ENCODE data around the gene TMEM235. TPM values are rescaled to one million over a fixed set of nuclear protein-coding genes. Genes with fewer than 3 reads are reported as not detected.

The TMEM235 gene
- total and polyA plus RNA-seq, 9 of the 15 experiments (the other 6 are each of a cell fraction or from before 2014, with no cell fraction given), result not detected

GRCh38 chr17:78186692-78187595 is 44.5 kb upstream of the TMEM235 start, which contains the start of the genes AFMID and TK1 (continued):
- TF ChIP-seq ZBTB11 (CRISPR knock-in tag; IDR thresholded peaks at IDR 0.05), result peak in 1 of 3 experiments; percentile 25; a peak in 1 of 6 replicates
- no peak for TF ChIP-seq XRCC3 (IDR thresholded peaks at IDR 0.05)
- TF ChIP-seq SMAD3 (CRISPR knock-in tag; conservative IDR thresholded peaks at IDR 0.05), result no peak
- TF ChIP-seq SIN3A (IDR thresholded peaks at IDR 0.05; ENCODE audit: borderline replicate concordance in 2 of 2, control insufficient read depth in 1 of 2, low read depth in 2 of 2, low read length in 2 of 2), result peak; percentile 89 to 90
- TF ChIP-seq NFIX (CRISPR knock-in tag; IDR thresholded peaks at IDR 0.05; ENCODE audit: low read depth), result no peak
- TF ChIP-seq, protein P1, sequence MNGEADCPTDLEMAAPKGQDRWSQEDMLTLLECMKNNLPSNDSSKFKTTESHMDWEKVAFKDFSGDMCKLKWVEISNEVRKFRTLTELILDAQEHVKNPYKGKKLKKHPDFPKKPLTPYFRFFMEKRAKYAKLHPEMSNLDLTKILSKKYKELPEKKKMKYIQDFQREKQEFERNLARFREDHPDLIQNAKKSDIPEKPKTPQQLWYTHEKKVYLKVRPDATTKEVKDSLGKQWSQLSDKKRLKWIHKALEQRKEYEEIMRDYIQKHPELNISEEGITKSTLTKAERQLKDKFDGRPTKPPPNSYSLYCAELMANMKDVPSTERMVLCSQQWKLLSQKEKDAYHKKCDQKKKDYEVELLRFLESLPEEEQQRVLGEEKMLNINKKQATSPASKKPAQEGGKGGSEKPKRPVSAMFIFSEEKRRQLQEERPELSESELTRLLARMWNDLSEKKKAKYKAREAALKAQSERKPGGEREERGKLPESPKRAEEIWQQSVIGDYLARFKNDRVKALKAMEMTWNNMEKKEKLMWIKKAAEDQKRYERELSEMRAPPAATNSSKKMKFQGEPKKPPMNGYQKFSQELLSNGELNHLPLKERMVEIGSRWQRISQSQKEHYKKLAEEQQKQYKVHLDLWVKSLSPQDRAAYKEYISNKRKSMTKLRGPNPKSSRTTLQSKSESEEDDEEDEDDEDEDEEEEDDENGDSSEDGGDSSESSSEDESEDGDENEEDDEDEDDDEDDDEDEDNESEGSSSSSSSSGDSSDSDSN (IDR thresholded peaks at IDR 0.05; ENCODE audit: borderline replicate concordance in 1 of 2, low read depth in 2 of 2, low read length in 2 of 2), result no peak; a peak in 1 of 4 replicates
- TF ChIP-seq, protein P2, sequence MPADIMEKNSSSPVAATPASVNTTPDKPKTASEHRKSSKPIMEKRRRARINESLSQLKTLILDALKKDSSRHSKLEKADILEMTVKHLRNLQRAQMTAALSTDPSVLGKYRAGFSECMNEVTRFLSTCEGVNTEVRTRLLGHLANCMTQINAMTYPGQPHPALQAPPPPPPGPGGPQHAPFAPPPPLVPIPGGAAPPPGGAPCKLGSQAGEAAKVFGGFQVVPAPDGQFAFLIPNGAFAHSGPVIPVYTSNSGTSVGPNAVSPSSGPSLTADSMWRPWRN (IDR thresholded peaks at IDR 0.05; ENCODE audit: low read depth), result peak; percentile 48; the same call in 1 of the 2 replicates
- TF ChIP-seq, protein P3, sequence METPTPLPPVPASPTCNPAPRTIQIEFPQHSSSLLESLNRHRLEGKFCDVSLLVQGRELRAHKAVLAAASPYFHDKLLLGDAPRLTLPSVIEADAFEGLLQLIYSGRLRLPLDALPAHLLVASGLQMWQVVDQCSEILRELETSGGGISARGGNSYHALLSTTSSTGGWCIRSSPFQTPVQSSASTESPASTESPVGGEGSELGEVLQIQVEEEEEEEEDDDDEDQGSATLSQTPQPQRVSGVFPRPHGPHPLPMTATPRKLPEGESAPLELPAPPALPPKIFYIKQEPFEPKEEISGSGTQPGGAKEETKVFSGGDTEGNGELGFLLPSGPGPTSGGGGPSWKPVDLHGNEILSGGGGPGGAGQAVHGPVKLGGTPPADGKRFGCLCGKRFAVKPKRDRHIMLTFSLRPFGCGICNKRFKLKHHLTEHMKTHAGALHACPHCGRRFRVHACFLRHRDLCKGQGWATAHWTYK (CRISPR knock-in tag; IDR thresholded peaks at IDR 0.05), result no peak
- TF ChIP-seq ZNF134 (CRISPR knock-in tag; conservative IDR thresholded peaks at IDR 0.05), result no peak
- no peak for TF ChIP-seq SREBF2 (CRISPR knock-in tag; IDR thresholded peaks at IDR 0.05)
- no peak for TF ChIP-seq ZNF384 (IDR thresholded peaks at IDR 0.05; ENCODE audit: low read depth, low read length)
- TF ChIP-seq ERF (CRISPR knock-in tag; IDR thresholded peaks at IDR 0.05), result peak; percentile 35; the same call in 1 of the 2 replicates
- TF ChIP-seq NRF1 (conservative IDR thresholded peaks at IDR 0.05 in 1 of 2, IDR thresholded peaks at IDR 0.05 in 1 of 2), result peak; percentile 76 to 79
- no peak for TF ChIP-seq KLF10 (CRISPR knock-in tag; IDR thresholded peaks at IDR 0.05)
- TF ChIP-seq CBX5 (IDR thresholded peaks at IDR 0.05; ENCODE audit: borderline replicate concordance, low read depth), result no peak
- no peak for TF ChIP-seq ZNF79 (CRISPR knock-in tag; IDR thresholded peaks at IDR 0.05; ENCODE audit: low read depth)
- TF ChIP-seq L3MBTL2 (IDR thresholded peaks at IDR 0.05), result peak; percentile 89
